ENCODE measurements around the gene CMTR1.

CMTR1 gene

GRCh38 chr6:37480118-37480736 lies 47.2 kb downstream of the CMTR1 start:
- DNase-seq = no peak

GRCh38 chr6:37480951-37481534 lies 48.0 kb downstream of the CMTR1 start:
- DNase-seq = no peak

- DNase-seq = no peak
These were observed 48.9 kb downstream of the CMTR1 start for GRCh38 chr6:37481711-37482605.

GRCh38 chr6:37482606-37483251 lies 49.7 kb downstream of the CMTR1 start:
- DNase-seq = no peak

- DNase-seq = no peak
These were observed 50.4 kb downstream of the CMTR1 start for GRCh38 chr6:37483252-37483901.

GRCh38 chr6:37483917-37484785 lies 51.1 kb downstream of the CMTR1 start:
- DNase-seq = peak; percentile 57 to 75 (median 61)

GRCh38 chr6:37484786-37485170 lies 51.8 kb downstream of the CMTR1 start:
- no peak for DNase-seq

GRCh38 chr6:37485291-37485702 lies 52.3 kb downstream of the CMTR1 start:
- no peak for DNase-seq

- no peak for DNase-seq
These were observed 53.3 kb downstream of the CMTR1 start for GRCh38 chr6:37486121-37486839.

GRCh38 chr6:37487591-37488380 lies 54.8 kb downstream of the CMTR1 start:
- no peak for DNase-seq

- no peak for DNase-seq
These were observed 55.5 kb downstream of the CMTR1 start for GRCh38 chr6:37488476-37488875.

GRCh38 chr6:37489697-37490336 lies 56.8 kb downstream of the CMTR1 start:
- no peak for DNase-seq

GRCh38 chr6:37490536-37491170 lies 57.6 kb downstream of the CMTR1 start:
- no peak for DNase-seq

GRCh38 chr6:37491171-37491829 lies 58.3 kb downstream of the CMTR1 start:
- no peak for DNase-seq

- no peak for DNase-seq
These were observed 58.8 kb downstream of the CMTR1 start for GRCh38 chr6:37491830-37492208.

GRCh38 chr6:37492236-37492972 lies 59.4 kb downstream of the CMTR1 start:
- no peak for DNase-seq

- no peak for DNase-seq
These were observed 60.1 kb downstream of the CMTR1 start for GRCh38 chr6:37492991-37493660.

GRCh38 chr6:37493661-37493995 lies 60.6 kb downstream of the CMTR1 start:
- no peak for DNase-seq
